Tibial artery (tissue), 4 donors: ENCODE data around the gene GHR.
"Not testable (repeated sequence)": the region's sequence is repeated elsewhere in the genome, so short reads cannot be mapped to it uniquely, and the experiment has no call there.

Experiments used
- DNase-seq, 2 donors: peaks; one replicate each; pipeline ENCODE4 v3.0.0-alpha.2; 2019
- H3K27ac ChIP-seq, 2 donors: fragments of 200-600 bp; sonication (generic) in 1 of 2; 1 replicate in 1 of 2; 2 replicates in 1 of 2; pipeline ENCODE4 v1.5.1; 2018 to 2019; ENCODE audit warnings: mild to moderate bottlenecking in 1 of 2
- H3K27me3 ChIP-seq, 2 donors: fragments of 200-600 bp; sonication (generic) in 1 of 2; one replicate each; pipeline versions ENCODE4 v1.5.1 to v1.6.0; 2016 to 2019
- H3K36me3 ChIP-seq, 3 donors: fragments of 200-600 bp; sonication (generic) in 2 of 3; one replicate each; pipeline ENCODE4 v1.5.1; 2016 to 2019; ENCODE audit warnings: mild to moderate bottlenecking in 2 of 3
- H3K4me1 ChIP-seq, 4 donors: fragments of 200-600 bp; sonication (generic) in 2 of 4; 1 replicate in 3 of 4; 2 replicates in 1 of 4; pipeline ENCODE4 v1.5.1; 2016 to 2019
- H3K4me3 ChIP-seq, 2 donors: fragments of 200-600 bp; sonication (generic) in 1 of 2; 1 replicate in 1 of 2; 2 replicates in 1 of 2; pipeline ENCODE4 v1.5.1; 2018 to 2019; ENCODE audit warnings: mild to moderate bottlenecking in 2 of 2
- H3K9me3 ChIP-seq, 3 donors: fragments of 200-600 bp; sonication (generic) in 1 of 3; one replicate each; pipeline ENCODE4 v1.5.1; 2016 to 2019
- intact Hi-C: fragments of 100-400 bp; cut with DNase I; formaldehyde crosslinking; loops from one replicate; pipeline ENCODE4 v1.15.0; 2023; ENCODE audit warnings: low total_unique reads
- TF ChIP-seq, protein P1 (sequence below), 2 experiments: fragments of 200-600 bp in 1 of 2; fragments of 450-650 bp in 1 of 2; IDR thresholded peaks; one replicate each; pipeline ENCODE4 v1.5.1; 2017 to 2019; ENCODE audit warnings: antibody characterized with exemption in 2 of 2, mild to moderate bottlenecking in 1 of 2, moderate library complexity in 1 of 2

Gene GHR

DNA sequence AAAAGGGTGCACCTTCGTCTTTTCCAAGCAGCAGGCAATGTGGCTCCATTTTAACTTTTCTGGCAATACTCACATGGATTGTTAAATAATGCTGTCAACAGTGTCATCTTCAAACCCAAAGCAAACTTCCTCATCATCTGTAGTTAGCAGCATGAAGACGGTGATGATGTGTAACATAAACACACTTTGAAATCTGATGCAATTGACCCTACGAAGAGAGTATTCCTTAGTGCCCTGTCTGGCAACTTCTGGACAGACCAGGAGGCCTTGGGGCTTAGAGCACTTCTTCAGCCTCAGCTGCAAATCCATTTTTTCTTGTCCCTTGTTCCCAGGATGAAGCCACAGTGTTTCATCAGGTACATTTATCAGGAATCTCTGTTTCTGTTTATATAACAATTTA lies 149.1 kb downstream of the GHR start:
- no peaks in the 10 kb centered on the region for H3K36me3 ChIP-seq
- DNase-seq: no peak
- H3K27me3 ChIP-seq: no peaks in the 10 kb centered on the region
- TF ChIP-seq, protein P1, sequence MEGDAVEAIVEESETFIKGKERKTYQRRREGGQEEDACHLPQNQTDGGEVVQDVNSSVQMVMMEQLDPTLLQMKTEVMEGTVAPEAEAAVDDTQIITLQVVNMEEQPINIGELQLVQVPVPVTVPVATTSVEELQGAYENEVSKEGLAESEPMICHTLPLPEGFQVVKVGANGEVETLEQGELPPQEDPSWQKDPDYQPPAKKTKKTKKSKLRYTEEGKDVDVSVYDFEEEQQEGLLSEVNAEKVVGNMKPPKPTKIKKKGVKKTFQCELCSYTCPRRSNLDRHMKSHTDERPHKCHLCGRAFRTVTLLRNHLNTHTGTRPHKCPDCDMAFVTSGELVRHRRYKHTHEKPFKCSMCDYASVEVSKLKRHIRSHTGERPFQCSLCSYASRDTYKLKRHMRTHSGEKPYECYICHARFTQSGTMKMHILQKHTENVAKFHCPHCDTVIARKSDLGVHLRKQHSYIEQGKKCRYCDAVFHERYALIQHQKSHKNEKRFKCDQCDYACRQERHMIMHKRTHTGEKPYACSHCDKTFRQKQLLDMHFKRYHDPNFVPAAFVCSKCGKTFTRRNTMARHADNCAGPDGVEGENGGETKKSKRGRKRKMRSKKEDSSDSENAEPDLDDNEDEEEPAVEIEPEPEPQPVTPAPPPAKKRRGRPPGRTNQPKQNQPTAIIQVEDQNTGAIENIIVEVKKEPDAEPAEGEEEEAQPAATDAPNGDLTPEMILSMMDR (IDR thresholded peaks at IDR 0.05): no peak
- no peaks in the 10 kb centered on the region for H3K9me3 ChIP-seq
- H3K4me1 ChIP-seq: peaks cover 0 to 27% (median 9%) of the 10 kb centered on the region in 4 donors
- no peak overlapping the region for H3K4me3 ChIP-seq
- intact Hi-C loops: no loop called here
- H3K27ac ChIP-seq: no peak overlapping the region

DNA sequence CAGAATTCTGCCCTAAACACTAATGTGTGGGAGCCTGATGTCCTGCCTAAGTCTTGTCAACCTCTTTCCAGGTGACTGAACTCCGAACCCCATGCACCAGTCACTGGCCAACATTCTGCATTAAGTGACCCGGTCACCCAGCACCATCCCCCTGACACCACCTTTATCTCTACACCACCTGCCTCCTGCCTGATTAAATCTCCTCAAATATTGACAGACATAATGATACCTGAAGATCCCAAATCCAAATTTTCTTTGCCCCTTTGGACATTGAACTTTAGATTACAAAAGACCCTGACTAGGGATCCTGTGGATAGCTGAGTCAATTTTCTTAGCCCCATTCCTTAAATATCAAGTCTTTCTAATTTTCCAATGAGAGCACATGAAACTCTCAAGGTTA lies 150.1 kb downstream of the GHR start:
- Histone ChIP-seq H3K27me3 (no peaks in the 10 kb centered on the region), H3K36me3 (no peaks in the 10 kb centered on the region), H3K27ac (no peak overlapping the region), H3K4me1 (peaks cover 0 to 19% (median 9%) of the 10 kb centered on the region in 4 donors), H3K9me3 (no peaks in the 10 kb centered on the region), H3K4me3 (no peak overlapping the region)
- intact Hi-C loops: no loop called here
- TF ChIP-seq, protein P1 (IDR thresholded peaks at IDR 0.05): no peak
- no peak for DNase-seq

DNA sequence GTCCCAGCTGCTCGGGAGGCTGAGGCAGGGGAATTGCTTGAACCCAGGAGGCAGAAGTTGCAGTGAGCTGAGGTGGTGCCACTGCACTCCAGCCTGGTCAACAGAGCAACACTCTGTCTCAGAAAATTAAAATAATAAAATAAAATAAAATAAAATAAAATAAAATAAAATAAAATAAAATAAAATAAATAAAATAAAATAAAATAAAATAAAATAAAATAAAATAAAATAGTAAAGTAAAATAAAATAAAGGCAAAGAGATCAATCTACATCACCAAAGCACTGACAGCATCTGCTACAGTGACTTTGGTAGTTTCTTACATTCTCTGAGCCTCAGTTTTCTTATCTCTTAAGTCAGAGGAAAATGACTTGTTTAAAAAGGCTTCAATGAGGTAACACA lies 152.7 kb downstream of the GHR start:
- H3K27ac ChIP-seq, DNase-seq, intact Hi-C loops, H3K4me3 ChIP-seq, H3K27me3 ChIP-seq, H3K36me3 ChIP-seq, H3K9me3 ChIP-seq: not testable (repeated sequence)
- H3K4me1 ChIP-seq: peaks cover 0 to 10% (median 7%) of the 10 kb centered on the region in 4 donors

DNA sequence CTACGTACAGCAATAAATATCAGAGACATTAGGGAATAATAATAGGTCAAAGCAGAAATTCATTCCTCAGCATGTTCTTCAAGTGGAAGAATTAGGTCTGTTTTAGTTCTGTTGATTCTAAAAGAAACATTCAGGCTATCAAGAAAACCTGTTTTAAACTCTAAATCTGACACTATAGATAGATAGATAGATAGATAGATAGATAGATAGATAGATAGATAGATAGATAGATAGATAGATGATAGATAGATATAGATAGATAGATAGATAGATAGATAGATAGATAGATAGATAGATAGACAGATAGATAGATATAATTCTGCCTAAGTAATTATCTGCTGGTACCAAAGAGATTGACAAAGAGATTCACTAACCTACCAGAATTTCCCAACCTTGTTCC lies 155.7 kb downstream of the GHR start:
- H3K27me3 ChIP-seq, intact Hi-C loops, H3K4me1 ChIP-seq, DNase-seq, H3K9me3 ChIP-seq, H3K36me3 ChIP-seq, H3K4me3 ChIP-seq, H3K27ac ChIP-seq: not testable (repeated sequence)

DNA sequence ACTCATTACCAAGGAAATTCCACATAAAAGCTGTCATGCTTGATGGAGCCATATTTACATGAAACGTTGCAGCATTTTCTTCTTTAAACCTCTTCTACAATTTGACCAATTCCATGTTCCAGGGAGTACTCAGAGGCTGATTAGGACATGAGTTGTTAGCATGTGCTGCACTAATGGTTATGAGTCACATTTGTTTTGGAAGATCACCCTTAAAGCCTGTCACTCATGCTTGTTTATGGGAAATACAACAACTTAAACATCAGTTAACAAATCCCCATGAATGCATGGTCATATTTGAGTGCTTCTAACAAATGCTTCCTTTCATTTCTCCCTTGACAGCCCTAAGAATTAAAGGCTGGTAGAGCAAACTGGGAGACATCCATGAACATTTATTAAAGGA lies 156.1 kb downstream of the GHR start:
- H3K4me1 ChIP-seq: no peaks in the 10 kb centered on the region
- no peaks in the 10 kb centered on the region for H3K9me3 ChIP-seq
- H3K27ac ChIP-seq: no peak overlapping the region
- intact Hi-C loops: no loop called here
- no peaks in the 10 kb centered on the region for H3K36me3 ChIP-seq
- DNase-seq: no peak
- no peak overlapping the region for H3K4me3 ChIP-seq
- no peaks in the 10 kb centered on the region for H3K27me3 ChIP-seq
- TF ChIP-seq, protein P1 (IDR thresholded peaks at IDR 0.05): no peak

DNA sequence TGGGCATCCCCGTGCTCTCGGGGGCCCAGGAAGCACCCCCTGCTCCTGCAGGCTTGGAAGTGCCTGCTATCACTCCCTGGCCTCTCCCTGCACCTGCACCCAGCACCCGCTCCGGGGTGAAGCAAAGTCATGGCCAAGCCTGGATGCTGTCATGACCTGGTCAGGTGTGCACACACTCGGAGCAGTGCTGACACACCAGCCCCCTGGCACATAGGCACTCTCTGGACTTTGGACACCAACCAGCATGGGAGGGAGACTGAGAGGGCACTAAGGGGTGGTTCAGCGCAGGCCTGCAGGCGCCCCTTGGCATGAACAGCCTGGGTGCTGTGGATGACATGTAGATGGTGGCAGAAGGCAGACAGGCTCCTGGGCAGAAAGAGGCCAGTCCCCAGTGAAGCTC lies 158.6 kb downstream of the GHR start:
- intact Hi-C loops: loop anchor here (10.0 kb wide), 1 partner anchor 183 kb away; no protein-coding TSS in a partner anchor
- TF ChIP-seq, protein P1 (IDR thresholded peaks at IDR 0.05): no peak
- Histone ChIP-seq H3K9me3 (no peaks in the 10 kb centered on the region), H3K4me1 (peaks cover 0 to 9% (median 4%) of the 10 kb centered on the region in 4 donors), H3K27me3 (no peaks in the 10 kb centered on the region), H3K27ac (no peak overlapping the region), H3K36me3 (no peaks in the 10 kb centered on the region), H3K4me3 (no peak overlapping the region)
- DNase-seq: no peak

DNA sequence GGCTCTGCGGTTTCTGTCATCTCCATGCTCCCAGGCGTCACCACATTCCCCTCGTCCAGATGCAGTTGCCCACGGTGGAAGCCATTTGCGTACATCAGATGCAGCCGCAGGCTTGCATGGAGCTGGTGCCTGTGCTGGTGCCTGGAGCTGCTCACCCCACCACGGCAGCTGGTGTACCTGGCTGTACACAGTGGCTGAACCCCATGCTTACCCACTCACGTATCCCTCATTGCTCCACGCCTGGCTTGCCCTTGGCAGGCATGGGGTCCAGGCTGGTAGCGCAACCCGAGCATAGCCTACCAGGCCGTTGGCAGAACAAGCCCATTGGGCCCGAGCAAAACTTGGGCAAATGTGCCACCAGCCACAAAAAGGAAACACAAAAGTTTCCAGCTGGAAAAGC lies 159.5 kb downstream of the GHR start:
- intact Hi-C loops: loop anchor here (10.0 kb wide), 1 partner anchor 182 kb away; no protein-coding TSS in a partner anchor
- Histone ChIP-seq H3K4me1 (peaks cover 0 to 17% (median 11%) of the 10 kb centered on the region in 4 donors), H3K27me3 (no peaks in the 10 kb centered on the region), H3K27ac (no peak overlapping the region), H3K9me3 (no peaks in the 10 kb centered on the region), H3K4me3 (no peak overlapping the region), H3K36me3 (no peaks in the 10 kb centered on the region)
- TF ChIP-seq, protein P1 (IDR thresholded peaks at IDR 0.05): no peak
- DNase-seq: no peak
